Amniotic epithelial cell (primary cell): ENCODE data around the gene ADGRB3.
"Not testable (repeated sequence)": the region's sequence is repeated elsewhere in the genome, so short reads cannot be mapped to it uniquely, and the experiment has no call there.

Source experiments
- DNase-seq: peaks from one replicate; pipeline ENCODE4 v3.0.0-alpha.2; 2010; ENCODE audit warnings: low read depth

The ADGRB3 gene

GRCh38 chr6:68741501-68742386 is 106.7 kb downstream of the ADGRB3 start:
- no peak for DNase-seq

- no peak for DNase-seq
Observed at GRCh38 chr6:68743099-68743498, 108.0 kb downstream of the ADGRB3 start.

- not testable (repeated sequence) for DNase-seq
Observed at GRCh38 chr6:68744376-68744775, 109.3 kb downstream of the ADGRB3 start.

GRCh38 chr6:68746376-68746775 is 111.3 kb downstream of the ADGRB3 start:
- no peak for DNase-seq

- DNase-seq: no peak
Observed at GRCh38 chr6:68747110-68747790, 112.2 kb downstream of the ADGRB3 start.

- not testable (repeated sequence) for DNase-seq
Observed at GRCh38 chr6:68747832-68748231, 112.8 kb downstream of the ADGRB3 start.

GRCh38 chr6:68754681-68755213 is 119.7 kb downstream of the ADGRB3 start:
- no peak for DNase-seq

- no peak for DNase-seq
Observed at GRCh38 chr6:68756454-68757375, 121.6 kb downstream of the ADGRB3 start.

GRCh38 chr6:68757821-68758220 is 122.7 kb downstream of the ADGRB3 start:
- no peak for DNase-seq

- DNase-seq: no peak
Observed at GRCh38 chr6:68758559-68758958, 123.5 kb downstream of the ADGRB3 start.

GRCh38 chr6:68760485-68760884 is 125.4 kb downstream of the ADGRB3 start:
- DNase-seq: no peak

GRCh38 chr6:68760941-68761676 is 126.0 kb downstream of the ADGRB3 start:
- DNase-seq: no peak

GRCh38 chr6:68761985-68762384 is 126.9 kb downstream of the ADGRB3 start:
- no peak for DNase-seq

- DNase-seq: no peak
Observed at GRCh38 chr6:68771426-68771825, 136.3 kb downstream of the ADGRB3 start.

- no peak for DNase-seq
Observed at GRCh38 chr6:68774843-68775242, 139.8 kb downstream of the ADGRB3 start.

GRCh38 chr6:68776354-68776753 is 141.3 kb downstream of the ADGRB3 start:
- no peak for DNase-seq

GRCh38 chr6:68777956-68778355 is 142.9 kb downstream of the ADGRB3 start:
- no peak for DNase-seq

- DNase-seq: peak; percentile 0
Observed at GRCh38 chr6:68778356-68779020, 143.4 kb downstream of the ADGRB3 start.

- no peak for DNase-seq
Observed at GRCh38 chr6:68779366-68779765, 144.3 kb downstream of the ADGRB3 start.

- not testable (repeated sequence) for DNase-seq
Observed at GRCh38 chr6:68790128-68790527, 155.0 kb downstream of the ADGRB3 start.

GRCh38 chr6:68814976-68815375 is 179.9 kb downstream of the ADGRB3 start:
- DNase-seq: not testable (repeated sequence)
